Measurements from ENCODE around the gene OR52N5. TPM values are rescaled to one million over a fixed set of nuclear protein-coding genes. Genes with fewer than 3 reads are reported as not detected.

Gene OR52N5
- total and polyA plus RNA-seq, 2 of the 13 experiments (the other 11 are each of a cell fraction or from before 2014, with no cell fraction given) = not detected

GRCh38 chr11:5791165-5791564 is 8.0 kb upstream of the OR52N5 start, which contains the start of gene OR52N1:
Gene OR52N1, minus strand, starts transcription at chr11:5791265. Its CDS starts 2,449 bp downstream, at chr11:5788816.
- FAIRE-seq = no peak
- H3K27ac ChIP-seq (ENCODE audit: extremely low read length, insufficient read depth, low read length) = no peak within 1 kb of the TSS
- H3K27me3 ChIP-seq (ENCODE audit: control insufficient read depth in 1 of 2, insufficient read depth in 2 of 2, low read length in 2 of 2) = no peaks in the 10 kb centered on the region
- TF ChIP-seq ZNF484 (CRISPR knock-in tag; IDR thresholded peaks at IDR 0.05; ENCODE audit: borderline replicate concordance, low read depth) = no peak
- no peak for TF ChIP-seq ZNF614 (CRISPR knock-in tag; IDR thresholded peaks at IDR 0.05; ENCODE audit: borderline replicate concordance)
- no peak for TF ChIP-seq ZNF17 (CRISPR knock-in tag; IDR thresholded peaks at IDR 0.05)
- no peak for TF ChIP-seq STAG1 (CRISPR knock-in tag; IDR thresholded peaks at IDR 0.05)
- no peak for TF ChIP-seq NBN (conservative IDR thresholded peaks at IDR 0.05)
- TF ChIP-seq CEBPB (IDR thresholded peaks at IDR 0.05; ENCODE audit: borderline replicate concordance, low read depth, low read length) = no peak
- no peak for TF ChIP-seq POLR2A (IDR thresholded peaks at IDR 0.05; ENCODE audit: insufficient read depth in 1 of 2, low read depth in 2 of 2, low read length in 2 of 2)
- no peak for TF ChIP-seq ZFP62 (CRISPR knock-in tag; IDR thresholded peaks at IDR 0.05)
- TF ChIP-seq TRIM22 (IDR thresholded peaks at IDR 0.05) = no peak
- TF ChIP-seq ZSCAN20 (CRISPR knock-in tag; IDR thresholded peaks at IDR 0.05; ENCODE audit: borderline replicate concordance) = no peak
- TF ChIP-seq HIC2 (CRISPR knock-in tag; IDR thresholded peaks at IDR 0.05; ENCODE audit: low read depth) = no peak
- no peak for TF ChIP-seq KAT7 (CRISPR knock-in tag; IDR thresholded peaks at IDR 0.05; ENCODE audit: borderline replicate concordance)
- TF ChIP-seq CREB3 (CRISPR knock-in tag; IDR thresholded peaks at IDR 0.05) = no peak
- no peak for TF ChIP-seq DNMT3B (CRISPR knock-in tag; conservative IDR thresholded peaks at IDR 0.05)
- no peak for TF ChIP-seq ZNF775 (CRISPR knock-in tag; IDR thresholded peaks at IDR 0.05; ENCODE audit: borderline replicate concordance)
- no peak for TF ChIP-seq EEA1 (CRISPR knock-in tag; IDR thresholded peaks at IDR 0.05; ENCODE audit: borderline replicate concordance)
- no peak for TF ChIP-seq ZBED4 (CRISPR knock-in tag; IDR thresholded peaks at IDR 0.05; ENCODE audit: borderline replicate concordance)
- TF ChIP-seq ZFP82 (CRISPR knock-in tag; IDR thresholded peaks at IDR 0.05; ENCODE audit: borderline replicate concordance) = no peak
- no peak for TF ChIP-seq CREB1 (IDR thresholded peaks at IDR 0.05)
- TF ChIP-seq CREB1 (CRISPR knock-in tag; IDR thresholded peaks at IDR 0.05) = no peak

More at GRCh38 chr11:5791165-5791564, 8.0 kb upstream of the OR52N5 start, which contains the start of gene OR52N1:
- no peak for DNase-seq (ENCODE audit: low spot score)
- BruUV-seq (replicated peaks) = no TSS peak
- 22% methylated on average over 3 of the region's 3 CpGs for WGBS (ENCODE audit: low lambda C conversion rate)
- Histone ChIP-seq H4K20me1 (ENCODE audit: insufficient read depth, low read length) (no peaks in the 10 kb centered on the region), H3K4me1 (ENCODE audit: insufficient read depth, low read length) (no peaks in the 10 kb centered on the region), H3K9ac (ENCODE audit: insufficient read depth, low read depth, low read length) (no peak within 1 kb of the TSS), H3K9me3 (ENCODE audit: low read length) (no peaks in the 10 kb centered on the region), H2AFZ (ENCODE audit: low read length) (no peak within 1 kb of the TSS), H3K79me2 (ENCODE audit: insufficient read depth, low read length) (no peaks in the 10 kb centered on the region), H3K4me3 (replicated peaks in 1 of 3; ENCODE audit: insufficient read depth in 1 of 3, low read depth in 2 of 3, low read length in 3 of 3) (no peak within 1 kb of the TSS), H3K4me2 (ENCODE audit: low read depth, low read length) (no peak within 1 kb of the TSS), H3K36me3 (replicated peaks in 1 of 2; ENCODE audit: control insufficient read depth in 1 of 2, insufficient read depth in 2 of 2, low read length in 2 of 2) (no peaks in the 10 kb centered on the region)
- in situ Hi-C loops (cut with HindIII; ENCODE audit: extremely low pct_ligation_motif_present, low pct_unique_long_range_greater_than_20kb) = no loop called here
- POLR2A ChIA-PET = no interaction called here
- ATAC-seq = no peak
- intact Hi-C loops (cut with micrococcal nuclease; ENCODE audit: unreplicated experiment) = no loop called here
- CTCF ChIA-PET (ENCODE audit: low intra/inter-chr PET ratio, low total read pairs) = no interaction called here
